Measurements from ENCODE around the gene SDK1. TPM values are rescaled to one million over a fixed set of nuclear protein-coding genes. Genes with fewer than 3 reads are reported as not detected.

SDK1 gene
- total RNA-seq, 4 donors from 2014 or later = 3.7 to 80.9 (median 13.1) TPM

DNA sequence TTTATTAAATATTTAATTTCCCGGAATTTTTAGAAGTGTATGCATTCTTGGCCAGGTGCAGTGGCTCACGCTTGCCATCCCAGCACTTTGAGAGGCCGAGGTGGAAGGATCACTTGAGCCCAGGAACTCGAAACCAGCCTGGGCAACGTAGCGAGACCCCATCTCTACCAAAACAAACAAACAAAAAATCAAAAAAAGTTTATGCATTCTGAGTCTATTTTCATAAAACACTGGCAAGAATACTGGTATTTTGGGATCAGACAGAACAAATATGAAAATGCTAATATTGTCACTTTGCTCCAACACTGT is 940.2 kb downstream of the SDK1 start:
- no peak for DNase-seq
- no peak overlapping the region for H3K4me3 ChIP-seq
- no peaks in the 10 kb centered on the region for H3K36me3 ChIP-seq
- no peaks in the 10 kb centered on the region for H3K27me3 ChIP-seq
- H3K27ac ChIP-seq = no peak overlapping the region
- peaks cover 0 to 6% (median 3%) of the 10 kb centered on the region in 4 donors for H3K9me3 ChIP-seq
- no peak for TF ChIP-seq POLR2A (IDR thresholded peaks at IDR 0.05)
- H3K4me1 ChIP-seq = no peaks in the 10 kb centered on the region

GRCh38 chr7:4241791-4242190 is 940.7 kb downstream of the SDK1 start:
- no peaks in the 10 kb centered on the region for H3K4me1 ChIP-seq
- H3K27me3 ChIP-seq = no peaks in the 10 kb centered on the region
- peaks cover 0 to 6% (median 3%) of the 10 kb centered on the region in 4 donors for H3K9me3 ChIP-seq
- no peak for TF ChIP-seq POLR2A (IDR thresholded peaks at IDR 0.05)
- TF ChIP-seq, protein P1, sequence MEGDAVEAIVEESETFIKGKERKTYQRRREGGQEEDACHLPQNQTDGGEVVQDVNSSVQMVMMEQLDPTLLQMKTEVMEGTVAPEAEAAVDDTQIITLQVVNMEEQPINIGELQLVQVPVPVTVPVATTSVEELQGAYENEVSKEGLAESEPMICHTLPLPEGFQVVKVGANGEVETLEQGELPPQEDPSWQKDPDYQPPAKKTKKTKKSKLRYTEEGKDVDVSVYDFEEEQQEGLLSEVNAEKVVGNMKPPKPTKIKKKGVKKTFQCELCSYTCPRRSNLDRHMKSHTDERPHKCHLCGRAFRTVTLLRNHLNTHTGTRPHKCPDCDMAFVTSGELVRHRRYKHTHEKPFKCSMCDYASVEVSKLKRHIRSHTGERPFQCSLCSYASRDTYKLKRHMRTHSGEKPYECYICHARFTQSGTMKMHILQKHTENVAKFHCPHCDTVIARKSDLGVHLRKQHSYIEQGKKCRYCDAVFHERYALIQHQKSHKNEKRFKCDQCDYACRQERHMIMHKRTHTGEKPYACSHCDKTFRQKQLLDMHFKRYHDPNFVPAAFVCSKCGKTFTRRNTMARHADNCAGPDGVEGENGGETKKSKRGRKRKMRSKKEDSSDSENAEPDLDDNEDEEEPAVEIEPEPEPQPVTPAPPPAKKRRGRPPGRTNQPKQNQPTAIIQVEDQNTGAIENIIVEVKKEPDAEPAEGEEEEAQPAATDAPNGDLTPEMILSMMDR (IDR thresholded peaks at IDR 0.05) = no peak
- no peak for DNase-seq
- no peak overlapping the region for H3K4me3 ChIP-seq
- no peaks in the 10 kb centered on the region for H3K36me3 ChIP-seq
- H3K27ac ChIP-seq = no peak overlapping the region

DNA sequence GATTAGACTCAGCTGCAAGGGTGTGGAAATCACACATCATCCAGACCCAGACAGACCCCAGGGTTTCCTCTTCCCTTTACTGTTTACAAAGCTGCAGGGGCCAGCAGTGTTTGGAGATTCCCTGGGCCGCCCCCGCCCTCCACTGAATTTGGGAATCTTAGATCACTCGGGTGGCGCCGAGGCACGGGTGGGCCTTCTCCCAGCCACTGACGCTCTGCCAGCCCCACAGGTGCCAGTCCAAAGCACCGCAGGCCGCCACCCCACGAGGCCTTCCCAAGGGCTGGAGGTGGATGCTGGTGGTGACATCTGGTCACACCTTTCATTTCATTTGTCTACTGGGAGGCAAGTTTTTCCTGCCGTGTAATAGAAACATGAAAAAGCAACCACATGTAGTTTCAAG is 941.7 kb downstream of the SDK1 start:
- H3K27ac ChIP-seq = no peak overlapping the region
- no peaks in the 10 kb centered on the region for H3K36me3 ChIP-seq
- H3K9me3 ChIP-seq = peaks cover 0 to 6% (median 3%) of the 10 kb centered on the region in 4 donors
- H3K27me3 ChIP-seq = no peaks in the 10 kb centered on the region
- TF ChIP-seq, protein P1 (IDR thresholded peaks at IDR 0.05) = no peak
- TF ChIP-seq POLR2A (IDR thresholded peaks at IDR 0.05) = no peak
- H3K4me3 ChIP-seq = no peak overlapping the region
- DNase-seq = no peak
- H3K4me1 ChIP-seq = no peaks in the 10 kb centered on the region

DNA sequence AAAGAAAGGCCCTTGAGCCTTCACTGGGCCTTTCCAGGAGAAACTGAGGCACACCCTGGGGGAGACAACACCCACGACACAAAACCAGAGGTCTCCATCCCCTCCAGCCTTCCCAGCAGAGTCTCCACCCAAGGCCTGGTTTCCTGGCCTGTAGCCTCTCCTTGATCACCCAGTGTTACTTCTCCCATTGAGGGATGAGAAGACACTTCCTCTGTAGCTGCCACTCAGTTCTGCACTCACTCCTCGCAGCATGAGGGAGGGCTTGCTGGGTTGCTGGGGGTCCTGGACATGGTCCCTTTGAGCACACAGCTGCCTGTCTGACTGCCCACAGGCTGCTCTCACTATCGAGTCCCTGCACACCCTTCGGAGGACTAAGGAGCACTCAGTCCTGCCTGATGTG is 943.0 kb downstream of the SDK1 start:
- Histone ChIP-seq H3K27me3 (no peaks in the 10 kb centered on the region), H3K9me3 (peaks cover 0 to 6% (median 3%) of the 10 kb centered on the region in 4 donors), H3K27ac (no peak overlapping the region), H3K4me3 (no peak overlapping the region), H3K36me3 (no peaks in the 10 kb centered on the region), H3K4me1 (no peaks in the 10 kb centered on the region)
- DNase-seq = no peak
- TF ChIP-seq, protein P1 (IDR thresholded peaks at IDR 0.05) = no peak
- no peak for TF ChIP-seq POLR2A (IDR thresholded peaks at IDR 0.05)

GRCh38 chr7:4244635-4245034 is 943.6 kb downstream of the SDK1 start:
- H3K4me3 ChIP-seq = no peak overlapping the region
- no peak overlapping the region for H3K27ac ChIP-seq
- no peaks in the 10 kb centered on the region for H3K36me3 ChIP-seq
- no peaks in the 10 kb centered on the region for H3K4me1 ChIP-seq
- no peaks in the 10 kb centered on the region for H3K27me3 ChIP-seq
- peaks cover 0 to 6% (median 3%) of the 10 kb centered on the region in 4 donors for H3K9me3 ChIP-seq
- TF ChIP-seq, protein P1 (IDR thresholded peaks at IDR 0.05) = no peak
- no peak for TF ChIP-seq POLR2A (IDR thresholded peaks at IDR 0.05)
- no peak for DNase-seq

DNA sequence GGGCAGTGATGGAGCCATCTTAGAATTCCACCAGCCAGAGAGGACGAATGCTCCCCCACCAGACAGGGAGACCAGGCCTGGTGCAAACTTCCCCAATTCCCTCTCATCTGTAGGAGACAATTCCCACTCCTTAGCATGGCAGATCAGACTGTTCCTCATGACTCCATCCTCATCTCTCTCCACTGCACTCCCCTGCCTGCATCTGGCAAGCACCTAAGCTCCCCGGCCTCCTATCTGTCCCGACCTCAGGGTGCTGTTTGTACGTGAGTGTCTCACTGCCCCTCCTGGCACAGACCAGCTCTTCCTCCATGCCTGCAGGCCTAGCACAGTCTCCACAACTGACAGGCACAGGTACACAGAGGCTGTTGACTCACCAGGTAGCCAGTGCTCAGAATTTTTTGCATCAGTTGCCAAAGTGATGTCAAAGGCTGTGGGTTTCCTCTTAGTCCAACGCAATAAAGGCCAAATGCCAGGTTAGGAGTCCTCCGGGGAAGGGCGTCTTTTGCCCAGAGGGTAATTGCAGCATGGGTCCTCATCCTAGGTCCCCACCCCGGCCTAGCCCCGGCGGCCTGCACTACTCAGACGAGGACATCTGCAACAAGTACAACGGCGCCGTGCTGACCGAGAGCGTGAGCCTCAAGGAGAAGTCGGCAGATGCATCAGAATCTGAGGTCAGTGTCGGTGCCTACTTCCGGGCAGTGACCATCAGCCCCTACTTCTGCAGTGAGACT is 944.2 kb downstream of the SDK1 start:
- DNase-seq = no peak
- Histone ChIP-seq H3K36me3 (no peaks in the 10 kb centered on the region), H3K4me3 (no peak overlapping the region), H3K9me3 (peaks cover 0 to 6% (median 3%) of the 10 kb centered on the region in 4 donors), H3K27me3 (no peaks in the 10 kb centered on the region), H3K27ac (no peak overlapping the region), H3K4me1 (no peaks in the 10 kb centered on the region)
- TF ChIP-seq POLR2A (IDR thresholded peaks at IDR 0.05) = no peak
- TF ChIP-seq, protein P1 (IDR thresholded peaks at IDR 0.05) = no peak
